GM13976 (cell line): ENCODE data around the gene KIF16B.

Source experiments
- DNase-seq: peaks from one replicate; pipeline ENCODE4 v3.0.0; 2012; ENCODE audit warnings: low spot score
- in situ Hi-C: fragments of 300-500 bp; cut with MboI; formaldehyde crosslinking; loops from one replicate; pipeline ENCODE4 v1.12.0; 2022; ENCODE audit warnings: low sequenced_read_pairs, mixed read lengths, inconsistent platforms; ENCODE audit not compliant: unreplicated experiment
- TF ChIP-seq, protein P1 (sequence below): IDR thresholded peaks from 2 replicates; pipeline ENCODE4 v1.5.1; 2012; ENCODE audit warnings: borderline replicate concordance, mild to moderate bottlenecking; ENCODE audit not compliant: insufficient read depth; ENCODE audit errors: extremely low read depth, missing control alignments, control extremely low read depth

The KIF16B gene

DNA sequence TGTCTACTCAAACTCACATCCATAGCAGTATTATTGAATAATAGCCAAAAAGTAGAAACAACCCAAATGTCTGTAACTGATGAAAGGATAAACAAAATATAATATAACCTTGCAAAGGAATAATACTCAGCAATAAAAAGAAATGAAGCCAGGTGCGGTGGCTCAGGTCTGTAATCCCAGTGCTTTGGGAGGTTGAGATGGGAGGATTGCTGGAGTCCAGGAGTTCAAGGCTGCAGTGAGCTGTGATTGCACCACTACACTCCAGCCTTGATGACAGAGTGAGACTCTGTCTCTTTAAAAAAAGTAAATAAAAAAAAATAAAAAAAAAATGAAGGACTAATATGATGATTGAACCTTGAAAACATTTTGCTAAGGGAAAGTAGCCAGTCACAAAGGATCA is 22.1 kb upstream of the KIF16B start:
- TF ChIP-seq, protein P1, sequence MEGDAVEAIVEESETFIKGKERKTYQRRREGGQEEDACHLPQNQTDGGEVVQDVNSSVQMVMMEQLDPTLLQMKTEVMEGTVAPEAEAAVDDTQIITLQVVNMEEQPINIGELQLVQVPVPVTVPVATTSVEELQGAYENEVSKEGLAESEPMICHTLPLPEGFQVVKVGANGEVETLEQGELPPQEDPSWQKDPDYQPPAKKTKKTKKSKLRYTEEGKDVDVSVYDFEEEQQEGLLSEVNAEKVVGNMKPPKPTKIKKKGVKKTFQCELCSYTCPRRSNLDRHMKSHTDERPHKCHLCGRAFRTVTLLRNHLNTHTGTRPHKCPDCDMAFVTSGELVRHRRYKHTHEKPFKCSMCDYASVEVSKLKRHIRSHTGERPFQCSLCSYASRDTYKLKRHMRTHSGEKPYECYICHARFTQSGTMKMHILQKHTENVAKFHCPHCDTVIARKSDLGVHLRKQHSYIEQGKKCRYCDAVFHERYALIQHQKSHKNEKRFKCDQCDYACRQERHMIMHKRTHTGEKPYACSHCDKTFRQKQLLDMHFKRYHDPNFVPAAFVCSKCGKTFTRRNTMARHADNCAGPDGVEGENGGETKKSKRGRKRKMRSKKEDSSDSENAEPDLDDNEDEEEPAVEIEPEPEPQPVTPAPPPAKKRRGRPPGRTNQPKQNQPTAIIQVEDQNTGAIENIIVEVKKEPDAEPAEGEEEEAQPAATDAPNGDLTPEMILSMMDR, result no peak
- DNase-seq, result no peak
- in situ Hi-C loops, result no loop called here

DNA sequence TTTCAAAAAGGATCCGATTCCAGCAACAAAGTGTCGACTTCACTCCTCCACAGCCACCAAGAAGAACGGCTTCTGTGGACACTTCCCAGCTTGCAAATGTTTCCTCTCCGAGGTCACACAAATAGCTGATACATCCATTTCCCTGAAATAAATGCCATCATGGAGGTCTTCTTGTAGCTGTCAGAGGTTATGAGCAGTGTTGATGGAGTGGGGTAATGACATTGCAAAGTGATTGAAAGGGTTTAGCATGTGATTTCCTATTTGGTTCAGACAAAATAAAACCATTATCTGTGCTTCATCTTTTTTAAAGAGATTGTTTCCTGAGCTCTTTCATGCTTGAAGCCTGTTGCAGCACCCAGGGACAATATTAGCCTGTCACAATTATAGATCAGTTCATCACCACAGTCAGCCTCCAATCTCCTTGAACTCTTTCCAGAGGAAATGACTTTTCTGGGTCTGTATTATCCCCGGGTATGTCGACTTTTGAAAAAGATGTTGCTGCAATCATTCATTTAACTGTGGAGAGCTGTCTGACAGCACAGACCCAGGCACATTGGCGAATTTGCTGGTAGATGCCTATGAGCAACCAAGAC is 16.9 kb upstream of the KIF16B start:
- in situ Hi-C loops, result no loop called here
- TF ChIP-seq, protein P1, result no peak
- DNase-seq, result no peak

DNA sequence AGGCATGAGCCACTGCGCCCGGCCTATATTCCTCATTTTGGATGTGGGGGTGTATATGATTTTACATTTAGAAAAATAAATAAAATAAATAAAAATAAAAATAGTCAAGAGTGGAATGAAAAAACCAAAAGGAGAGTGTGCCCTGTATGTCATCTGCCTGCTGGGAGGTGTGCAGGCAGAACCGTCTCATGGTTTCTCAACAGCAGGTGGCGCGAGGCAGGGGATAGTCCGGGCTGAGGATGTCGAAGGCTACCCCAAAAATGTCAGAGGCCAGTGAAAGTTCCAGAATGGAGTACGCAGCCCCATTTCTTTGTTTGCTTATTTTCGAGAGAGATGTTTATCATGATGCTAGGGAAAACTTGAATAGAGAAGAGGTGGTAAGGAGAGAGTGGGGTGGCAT is 16.4 kb upstream of the KIF16B start:
- TF ChIP-seq, protein P1, result no peak
- in situ Hi-C loops, result no loop called here
- DNase-seq, result no peak

DNA sequence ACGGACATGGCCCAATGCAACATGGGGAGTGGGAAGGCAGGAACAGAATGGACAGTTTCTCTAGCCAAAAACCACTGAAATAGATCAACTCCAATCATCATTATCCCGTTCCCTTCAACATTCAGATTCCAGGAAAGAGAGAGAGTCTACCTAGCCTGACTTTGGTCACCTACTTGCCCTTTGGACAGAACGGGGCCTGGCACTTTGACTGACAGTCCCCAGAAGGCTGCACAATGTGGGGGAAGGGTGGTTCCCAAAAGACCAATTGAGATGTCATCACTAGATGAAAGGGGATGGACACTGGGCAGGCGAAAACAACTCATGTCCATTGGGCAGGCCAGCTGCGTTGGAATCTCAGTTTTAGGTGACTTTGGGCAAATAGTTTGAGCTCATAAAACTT is 15.0 kb upstream of the KIF16B start:
- DNase-seq, result no peak
- in situ Hi-C loops, result no loop called here
- TF ChIP-seq, protein P1, result no peak

DNA sequence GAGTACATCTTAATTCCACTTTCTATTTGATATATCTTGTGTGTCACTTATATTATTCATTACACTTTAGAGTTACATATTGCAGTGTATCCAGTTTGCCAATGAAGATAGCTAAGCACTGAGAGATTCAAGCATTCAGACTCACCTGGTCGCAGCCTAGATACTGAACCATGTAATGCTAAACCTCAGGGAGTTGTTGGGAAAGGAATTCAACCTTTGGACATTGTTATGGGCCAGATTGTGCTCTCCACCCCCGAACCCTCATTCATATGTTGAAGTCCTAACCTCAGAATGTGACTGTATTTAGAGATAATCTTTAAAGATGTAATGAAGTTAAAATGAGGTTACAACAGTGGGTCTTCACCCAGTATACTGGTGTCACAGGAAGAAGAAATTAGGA is 13.8 kb upstream of the KIF16B start:
- no peak for DNase-seq
- TF ChIP-seq, protein P1, result no peak
- in situ Hi-C loops, result no loop called here

DNA sequence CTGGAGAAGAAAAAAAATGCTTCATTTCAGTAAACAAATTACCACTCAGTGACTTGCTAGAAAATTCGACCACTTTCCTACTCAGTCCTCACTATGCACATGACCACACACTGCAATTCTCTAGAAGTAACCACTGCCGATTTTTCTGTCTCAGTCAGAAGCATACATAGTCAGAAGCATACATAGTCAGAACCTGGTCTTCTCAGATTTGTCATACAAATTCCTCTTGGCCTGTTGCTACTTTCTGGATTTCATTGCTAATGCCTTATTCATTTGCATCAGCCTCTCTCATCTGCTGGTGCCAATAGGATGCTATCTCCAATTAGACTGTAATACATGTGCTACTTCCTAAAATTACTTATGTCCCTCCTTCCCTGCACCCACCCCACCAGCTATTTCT is 10.2 kb upstream of the KIF16B start:
- TF ChIP-seq, protein P1, result no peak
- in situ Hi-C loops, result no loop called here
- no peak for DNase-seq

DNA sequence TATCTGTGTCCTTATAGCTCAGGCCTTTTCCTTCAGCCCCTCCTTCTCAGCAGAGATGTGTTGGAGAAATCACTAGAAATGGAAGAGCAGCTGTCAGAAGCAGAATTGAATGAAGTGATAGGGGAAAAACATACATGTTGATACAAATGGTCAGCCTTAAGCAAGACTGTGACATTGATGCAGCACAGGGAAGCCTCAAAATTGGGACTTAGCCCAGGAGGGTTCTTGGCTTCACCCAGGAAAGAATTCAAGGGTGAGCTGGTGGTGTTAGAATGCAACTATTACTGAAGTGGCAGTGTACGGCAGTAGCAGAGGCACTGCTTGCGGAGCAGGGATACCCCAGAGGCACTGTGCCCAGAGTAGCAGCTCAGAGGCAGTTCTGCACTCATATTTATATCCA is 8.0 kb upstream of the KIF16B start:
- DNase-seq, result no peak
- TF ChIP-seq, protein P1, result no peak
- in situ Hi-C loops, result no loop called here
